Cardiac fibroblast (primary cell): Measurements from ENCODE around the gene GFOD2.

Experiments used
- DNase-seq, 2 donors: peaks; one replicate each; pipeline versions ENCODE4 v3.0.0 to v3.0.0-alpha.2; 2010; ENCODE audit warnings: low read depth in 2 of 2
- H3K4me3 ChIP-seq, 2 donors: replicated peaks in 1 of 2; 1 replicate in 1 of 2; 2 replicates in 1 of 2; pipeline ENCODE4 v1.5.1; 2011; ENCODE audit warnings: low read depth in 2 of 2, low read length in 2 of 2, mild to moderate bottlenecking in 2 of 2, moderate library complexity in 1 of 2
- TF ChIP-seq, protein P1 (sequence below): IDR thresholded peaks from one replicate; pipeline ENCODE4 v1.5.1; 2011; ENCODE audit warnings: low read depth, mild to moderate bottlenecking, low read length, inconsistent platforms

The GFOD2 gene

DNA sequence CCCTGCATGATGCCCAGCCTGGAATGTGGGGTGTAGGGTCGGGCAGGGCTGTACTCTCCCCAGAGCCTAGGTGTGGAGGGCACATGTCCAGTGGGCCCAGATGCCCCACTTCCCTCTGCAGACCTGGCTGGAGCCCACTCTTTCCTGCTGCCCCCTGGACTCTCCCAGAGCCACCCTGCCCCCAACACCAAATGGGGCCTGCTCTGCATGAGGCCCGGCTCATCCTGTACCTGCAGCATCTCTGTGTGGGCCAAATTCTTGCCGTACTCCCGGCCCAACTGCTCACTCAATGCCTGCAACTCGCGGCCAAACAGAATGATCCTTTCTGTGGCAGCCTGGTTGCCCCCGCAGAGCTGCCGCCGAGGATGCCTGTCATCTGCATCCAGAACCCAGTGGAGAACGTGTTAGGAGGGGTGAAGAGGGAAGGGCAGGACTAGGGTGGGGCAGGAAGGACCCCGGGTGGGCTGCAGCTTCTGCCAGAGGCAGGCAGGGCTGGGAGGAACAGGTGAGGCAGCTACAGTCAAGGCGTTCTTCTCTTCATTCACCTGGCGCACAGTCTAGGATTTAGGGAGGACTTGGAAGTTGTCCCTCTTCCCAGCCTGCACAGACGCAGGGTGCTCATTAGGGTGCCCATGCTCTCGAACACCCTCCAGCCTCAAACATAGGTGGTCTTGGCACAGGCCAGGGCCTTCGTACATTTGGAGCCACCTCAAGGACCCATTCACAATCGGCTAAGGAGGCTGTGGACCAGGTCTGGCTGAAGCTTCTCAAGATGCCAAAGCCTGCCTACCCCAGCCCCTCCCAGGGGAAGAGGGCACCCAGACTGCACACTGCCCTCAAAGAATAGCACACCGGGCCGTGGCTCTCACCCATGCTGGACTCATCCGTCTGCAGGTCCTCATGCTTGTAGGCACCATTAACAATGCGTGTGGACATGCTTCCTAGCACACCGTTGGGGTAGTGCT lies 8.7 kb upstream of the GFOD2 start:
- H3K4me3 ChIP-seq, result no peak overlapping the region
- DNase-seq, result no peak
- TF ChIP-seq, protein P1, sequence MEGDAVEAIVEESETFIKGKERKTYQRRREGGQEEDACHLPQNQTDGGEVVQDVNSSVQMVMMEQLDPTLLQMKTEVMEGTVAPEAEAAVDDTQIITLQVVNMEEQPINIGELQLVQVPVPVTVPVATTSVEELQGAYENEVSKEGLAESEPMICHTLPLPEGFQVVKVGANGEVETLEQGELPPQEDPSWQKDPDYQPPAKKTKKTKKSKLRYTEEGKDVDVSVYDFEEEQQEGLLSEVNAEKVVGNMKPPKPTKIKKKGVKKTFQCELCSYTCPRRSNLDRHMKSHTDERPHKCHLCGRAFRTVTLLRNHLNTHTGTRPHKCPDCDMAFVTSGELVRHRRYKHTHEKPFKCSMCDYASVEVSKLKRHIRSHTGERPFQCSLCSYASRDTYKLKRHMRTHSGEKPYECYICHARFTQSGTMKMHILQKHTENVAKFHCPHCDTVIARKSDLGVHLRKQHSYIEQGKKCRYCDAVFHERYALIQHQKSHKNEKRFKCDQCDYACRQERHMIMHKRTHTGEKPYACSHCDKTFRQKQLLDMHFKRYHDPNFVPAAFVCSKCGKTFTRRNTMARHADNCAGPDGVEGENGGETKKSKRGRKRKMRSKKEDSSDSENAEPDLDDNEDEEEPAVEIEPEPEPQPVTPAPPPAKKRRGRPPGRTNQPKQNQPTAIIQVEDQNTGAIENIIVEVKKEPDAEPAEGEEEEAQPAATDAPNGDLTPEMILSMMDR, result no peak

DNA sequence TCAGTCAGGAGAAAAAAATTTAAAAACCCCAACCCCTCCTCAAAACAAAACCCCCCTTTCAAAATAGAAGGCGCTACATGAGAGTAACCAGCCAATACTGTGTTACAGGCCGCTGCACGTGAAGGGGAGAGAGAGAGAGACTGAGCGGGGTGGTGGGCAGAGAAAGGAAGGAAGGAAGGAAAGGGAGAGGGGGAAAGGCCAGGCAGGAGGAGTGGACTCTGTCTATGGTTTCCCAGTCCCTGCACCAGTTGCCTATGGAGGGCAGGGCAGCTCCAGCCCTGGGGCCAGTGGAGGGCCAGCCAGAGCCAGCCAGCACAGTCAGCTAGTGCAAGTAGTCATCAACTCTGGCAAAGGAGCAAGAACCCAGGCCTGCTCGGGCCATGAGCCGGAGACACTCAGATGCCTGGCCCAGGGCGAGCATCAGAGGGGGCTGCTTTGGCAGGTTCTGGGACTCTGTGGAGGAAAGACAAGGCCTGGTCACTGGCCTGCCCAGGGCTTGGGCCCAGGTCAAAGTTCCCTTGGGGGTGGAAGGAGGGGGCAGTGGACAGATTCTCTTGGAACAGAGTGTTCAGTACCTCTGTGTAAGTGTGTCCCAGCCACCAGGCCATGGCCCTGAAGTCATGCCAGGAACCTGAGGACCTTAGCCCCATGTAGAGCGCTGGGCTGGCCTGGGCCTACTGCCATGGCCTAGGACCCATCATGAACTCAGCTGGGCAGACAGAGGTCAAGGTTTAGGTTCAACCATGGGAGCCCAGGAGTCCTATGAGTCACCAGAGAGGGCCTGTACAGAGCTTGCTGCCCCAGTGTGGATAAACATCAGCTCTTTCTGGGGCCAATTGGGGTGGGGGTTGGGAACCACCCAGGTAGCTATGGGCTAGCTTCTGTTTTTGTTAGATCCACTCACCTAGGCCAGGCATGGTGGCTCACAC lies 7.3 kb upstream of the GFOD2 start:
- no peak for DNase-seq
- no peak overlapping the region for H3K4me3 ChIP-seq
- TF ChIP-seq, protein P1, result no peak

DNA sequence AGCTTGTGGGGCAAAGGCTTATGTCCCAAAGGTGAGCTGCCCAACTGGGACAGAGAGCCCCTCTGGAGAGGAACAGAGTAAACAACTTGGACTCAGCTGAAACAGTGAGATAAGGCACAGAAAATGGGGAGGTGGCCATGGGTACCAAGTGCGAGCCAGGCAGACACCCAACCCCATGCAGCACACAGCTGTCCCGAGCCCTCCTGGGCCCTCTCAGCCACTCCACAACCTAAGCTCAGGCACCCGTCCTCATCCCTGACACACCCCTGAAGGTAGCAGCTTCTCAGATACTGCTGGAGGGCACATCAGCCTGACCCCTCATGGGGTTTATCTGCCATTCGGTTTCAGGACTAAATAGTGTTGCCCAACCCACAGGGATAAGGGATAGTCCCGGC lies 4.8 kb upstream of the GFOD2 start:
- H3K4me3 ChIP-seq, result no peak overlapping the region
- no peak for DNase-seq
- TF ChIP-seq, protein P1, result no peak

DNA sequence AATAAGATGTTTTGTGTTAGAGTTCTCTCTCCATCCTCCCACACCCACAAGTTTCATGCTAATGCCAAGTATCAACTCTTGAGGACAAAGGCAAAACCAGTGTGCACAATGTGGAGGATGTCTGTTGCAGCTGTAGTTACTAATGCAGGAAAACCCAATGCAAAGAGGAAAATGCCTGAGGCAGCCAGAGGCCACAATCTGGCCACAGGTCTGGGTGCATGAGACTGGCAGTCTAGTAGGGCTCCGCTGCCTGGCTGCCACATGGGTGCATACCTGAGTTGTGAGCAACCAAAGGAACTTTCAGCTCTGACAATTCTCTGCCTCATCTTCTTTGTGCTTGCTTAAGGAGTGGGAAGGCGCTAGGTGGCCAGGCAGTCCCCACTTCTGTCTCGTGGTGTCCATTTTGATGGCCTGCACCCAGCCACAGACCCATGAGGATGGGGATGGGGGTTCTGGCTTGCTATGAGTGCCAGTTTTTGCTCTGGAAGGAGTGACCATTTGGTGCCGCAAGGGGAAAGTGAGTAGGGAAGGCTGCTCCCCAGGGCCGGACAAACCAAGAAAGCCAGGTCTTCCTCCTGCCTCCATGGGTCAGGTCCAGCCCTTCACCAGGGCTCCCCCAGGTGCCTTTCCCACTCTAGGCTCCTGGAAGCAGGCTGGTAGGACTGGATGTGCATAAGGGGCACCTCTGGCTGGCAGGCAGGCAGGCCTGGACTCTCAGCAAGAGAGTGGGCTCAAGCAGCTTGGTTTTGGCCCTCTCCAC lies 4.2 kb upstream of the GFOD2 start:
- no peak overlapping the region for H3K4me3 ChIP-seq
- DNase-seq, result peak in 1 of 2 donors; percentile 45
- TF ChIP-seq, protein P1, result no peak

DNA sequence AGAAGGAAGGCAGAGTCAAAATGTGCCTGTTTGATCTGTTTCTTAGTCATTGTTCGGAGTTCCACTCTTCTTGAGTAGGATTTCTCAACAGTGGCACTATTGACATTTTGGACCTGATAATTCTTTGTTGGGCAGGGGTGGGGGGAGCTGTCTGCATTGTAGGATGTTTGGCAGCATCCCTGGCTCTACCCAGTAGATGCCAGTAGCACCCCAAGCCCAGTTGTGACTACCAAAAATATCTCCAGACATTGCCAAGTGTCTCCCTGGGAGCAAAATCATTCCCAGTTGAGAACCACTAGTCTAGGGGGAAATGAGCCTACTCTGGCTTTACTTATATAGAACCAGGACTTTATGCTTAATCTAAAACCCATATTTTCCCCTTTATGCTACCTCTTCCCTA lies 1.1 kb upstream of the GFOD2 start:
- TF ChIP-seq, protein P1, result no peak
- DNase-seq, result peak in 1 of 2 donors; percentile 17
- peak overlapping the region in 1 of 2 donors; percentile 69 for H3K4me3 ChIP-seq

DNA sequence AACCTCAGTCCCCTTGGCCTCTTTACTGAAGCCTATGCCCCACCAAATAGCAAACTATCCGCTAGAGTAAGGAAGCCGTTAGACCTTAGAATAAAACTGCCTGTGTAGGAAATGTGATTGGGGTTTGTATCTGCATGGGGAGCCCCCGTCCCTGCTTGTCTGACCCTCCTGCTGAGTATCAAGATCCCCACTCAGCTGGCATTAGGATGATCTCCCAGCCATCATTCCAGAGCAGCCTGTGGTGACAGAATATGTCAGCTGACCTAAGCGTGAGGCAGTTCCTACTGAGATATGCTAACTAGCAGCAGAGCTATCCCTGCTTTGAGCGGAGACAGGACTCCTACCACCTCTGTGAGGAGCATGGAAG lies 645 bp upstream of the GFOD2 start:
- H3K4me3 ChIP-seq, result peak overlapping the region; percentile 69 to 92
- DNase-seq, result peak; percentile 52 to 61
- TF ChIP-seq, protein P1, result no peak
